Eye (tissue), 1 donor: ENCODE results near the gene FRMD8.
"Not testable (repeated sequence)": the region's sequence is repeated elsewhere in the genome, so short reads cannot be mapped to it uniquely, and the experiment has no call there.

Source experiments
- DNase-seq: peaks from one replicate; pipeline ENCODE4 v3.0.0-alpha.2; 2015

The FRMD8 gene

DNA sequence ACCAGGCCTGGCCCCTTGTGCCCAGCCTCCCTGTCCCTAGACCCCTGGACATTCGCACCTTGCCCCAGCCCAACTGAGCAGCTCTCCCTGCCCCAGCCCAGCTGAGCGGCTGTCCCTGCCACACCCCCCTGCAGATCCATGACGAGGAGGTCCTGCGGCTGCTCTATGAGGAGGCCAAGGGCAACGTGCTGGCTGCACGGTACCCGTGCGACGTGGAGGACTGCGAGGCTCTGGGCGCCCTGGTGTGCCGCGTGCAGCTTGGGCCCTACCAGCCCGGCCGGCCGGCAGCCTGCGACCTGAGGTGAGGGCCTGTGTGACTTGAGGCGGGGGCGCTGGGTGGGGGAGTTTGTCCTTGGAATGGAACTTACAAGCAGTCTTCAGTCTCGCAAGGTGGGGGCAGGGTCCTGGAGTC lies 7.7 kb downstream of the FRMD8 start:
- DNase-seq, result no peak

DNA sequence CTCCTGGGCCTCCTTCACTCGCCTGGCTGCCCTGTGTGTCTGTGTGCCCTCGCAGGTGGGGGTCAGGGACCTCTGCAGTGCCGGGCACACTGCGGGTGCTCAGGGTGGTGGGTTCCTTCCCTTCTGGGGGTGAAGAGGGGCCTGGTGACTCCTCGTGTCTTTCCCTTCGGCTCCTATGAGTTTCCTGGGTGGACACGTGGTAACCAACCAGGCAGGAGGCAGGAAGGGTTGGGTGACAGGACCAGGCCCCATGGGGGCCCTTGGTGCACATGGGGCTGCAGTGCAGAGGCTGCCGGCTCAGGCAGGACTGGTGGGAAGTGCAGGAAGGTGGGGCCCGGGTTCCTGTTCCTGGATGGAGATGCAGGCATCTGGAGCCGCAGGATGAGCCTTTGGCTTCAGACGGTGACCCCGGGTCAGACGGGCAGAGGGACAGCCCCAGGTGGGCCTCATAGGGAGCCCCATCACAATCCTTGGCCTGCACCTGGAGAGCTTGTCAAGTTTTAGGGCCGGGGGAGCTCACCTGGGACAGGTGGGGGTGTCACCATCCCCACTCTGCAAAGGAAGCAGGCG lies 9.6 kb downstream of the FRMD8 start:
- DNase-seq, result no peak

DNA sequence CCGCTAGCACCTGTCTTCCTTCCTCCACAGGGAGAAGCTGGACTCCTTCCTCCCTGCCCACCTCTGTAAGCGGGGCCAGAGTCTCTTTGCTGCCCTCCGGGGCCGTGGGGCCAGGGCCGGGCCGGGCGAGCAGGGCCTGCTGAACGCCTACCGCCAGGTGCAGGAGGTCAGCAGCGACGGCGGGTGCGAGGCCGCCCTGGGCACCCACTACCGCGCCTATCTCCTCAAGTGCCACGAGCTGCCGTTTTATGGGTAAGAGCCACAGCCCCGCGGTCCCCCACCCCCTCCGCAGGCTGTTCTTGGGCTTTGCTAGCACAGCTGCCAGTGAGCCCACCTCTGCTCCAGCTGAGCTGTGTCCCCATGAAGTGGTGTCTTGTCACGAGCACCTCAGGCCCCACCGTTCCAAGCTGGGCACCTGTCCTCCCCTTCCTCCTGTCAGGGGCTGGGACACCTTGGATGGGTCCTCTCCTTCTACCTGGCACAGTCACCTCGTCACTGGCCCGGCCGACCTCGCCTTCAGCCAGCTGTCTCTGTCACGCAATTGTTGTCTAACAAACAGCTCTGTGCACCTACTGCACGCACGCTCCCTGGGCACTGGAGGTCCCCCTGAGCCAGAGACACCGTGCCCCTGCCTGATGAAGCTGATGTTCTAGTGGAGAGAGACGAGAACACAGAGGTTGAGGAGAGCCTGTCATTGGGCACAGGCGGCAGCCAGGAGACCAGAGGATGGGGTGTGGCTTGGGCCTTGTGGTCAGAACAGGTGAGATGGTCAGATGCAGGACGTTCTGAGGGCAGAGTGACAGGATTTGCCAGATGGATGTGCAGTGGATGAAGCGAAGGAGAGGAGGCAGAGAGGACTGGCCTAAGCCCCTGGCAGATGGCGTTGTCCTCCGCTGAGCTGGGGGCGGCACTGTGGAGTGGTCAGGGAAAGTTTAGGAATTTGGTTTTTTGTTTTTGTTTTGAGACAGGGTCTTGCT lies 10.6 kb downstream of the FRMD8 start:
- DNase-seq, result no peak

DNA sequence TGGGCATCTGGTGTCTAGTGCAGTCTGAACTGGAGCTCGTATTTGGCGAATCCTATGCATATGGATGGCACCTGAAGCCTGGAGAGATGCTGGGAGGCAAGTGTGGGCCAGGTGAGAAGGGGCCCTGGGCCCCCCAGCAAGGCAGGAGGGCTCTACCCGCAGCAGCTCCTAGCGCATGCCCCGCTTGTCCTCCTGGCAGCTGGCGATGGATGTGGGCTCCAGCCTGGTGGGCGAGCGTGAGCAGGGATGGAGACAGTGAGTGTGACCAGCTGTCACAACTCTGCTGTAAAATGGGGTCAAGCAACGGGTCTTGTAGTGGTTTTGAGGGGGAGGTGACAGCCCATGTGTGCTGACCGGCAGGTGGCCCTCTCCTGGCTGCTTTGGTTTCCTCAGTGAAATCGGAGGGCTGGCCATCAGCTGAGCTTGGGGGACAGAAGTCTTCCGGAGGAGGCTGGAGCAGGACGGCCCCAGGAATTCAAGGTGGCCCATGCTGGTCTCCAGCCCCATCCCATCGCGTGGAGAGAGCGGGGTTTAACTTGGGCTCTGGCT lies 12.0 kb downstream of the FRMD8 start:
- peak; percentile 58 for DNase-seq

DNA sequence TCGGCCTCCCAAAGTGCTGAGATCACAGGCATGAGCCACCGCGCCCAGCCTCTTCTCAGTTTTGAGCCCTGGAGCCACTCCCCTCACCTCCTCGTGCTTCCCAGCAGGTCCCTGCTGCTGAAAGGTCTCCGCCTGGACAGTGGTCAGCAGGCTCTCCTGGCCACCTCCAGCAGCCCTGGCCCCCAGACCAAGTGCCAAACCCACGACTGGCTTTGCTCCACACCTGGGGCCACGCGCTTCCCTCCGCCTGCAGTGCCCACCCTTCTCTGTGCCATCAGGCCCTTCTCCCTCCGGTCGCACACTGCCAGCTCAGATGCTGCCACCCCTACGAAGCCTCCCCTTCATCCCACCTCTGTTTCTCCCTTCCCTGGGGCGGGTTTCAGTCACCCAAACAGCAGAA lies 12.8 kb downstream of the FRMD8 start:
- DNase-seq, result no peak

DNA sequence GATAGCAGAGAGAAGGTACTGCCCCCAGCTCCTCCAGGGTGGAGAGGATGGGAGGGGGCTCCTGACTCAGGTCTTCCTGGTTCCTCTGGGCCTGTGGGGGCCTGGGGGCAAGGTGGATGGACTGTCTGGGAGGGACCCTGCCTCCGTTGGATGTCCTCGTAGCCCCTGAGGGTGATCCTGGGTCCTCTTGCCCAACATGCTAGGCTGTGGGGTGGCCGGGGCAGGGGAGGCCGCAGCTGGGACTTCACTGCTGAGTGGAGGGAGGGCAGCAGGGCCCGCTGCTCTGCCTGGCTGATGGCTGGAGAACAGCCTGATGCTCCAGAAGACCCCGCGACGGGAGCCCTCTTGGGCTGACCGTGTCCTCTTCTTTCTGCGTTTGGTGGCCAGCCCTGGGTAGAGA lies 13.4 kb downstream of the FRMD8 start:
- no peak for DNase-seq

DNA sequence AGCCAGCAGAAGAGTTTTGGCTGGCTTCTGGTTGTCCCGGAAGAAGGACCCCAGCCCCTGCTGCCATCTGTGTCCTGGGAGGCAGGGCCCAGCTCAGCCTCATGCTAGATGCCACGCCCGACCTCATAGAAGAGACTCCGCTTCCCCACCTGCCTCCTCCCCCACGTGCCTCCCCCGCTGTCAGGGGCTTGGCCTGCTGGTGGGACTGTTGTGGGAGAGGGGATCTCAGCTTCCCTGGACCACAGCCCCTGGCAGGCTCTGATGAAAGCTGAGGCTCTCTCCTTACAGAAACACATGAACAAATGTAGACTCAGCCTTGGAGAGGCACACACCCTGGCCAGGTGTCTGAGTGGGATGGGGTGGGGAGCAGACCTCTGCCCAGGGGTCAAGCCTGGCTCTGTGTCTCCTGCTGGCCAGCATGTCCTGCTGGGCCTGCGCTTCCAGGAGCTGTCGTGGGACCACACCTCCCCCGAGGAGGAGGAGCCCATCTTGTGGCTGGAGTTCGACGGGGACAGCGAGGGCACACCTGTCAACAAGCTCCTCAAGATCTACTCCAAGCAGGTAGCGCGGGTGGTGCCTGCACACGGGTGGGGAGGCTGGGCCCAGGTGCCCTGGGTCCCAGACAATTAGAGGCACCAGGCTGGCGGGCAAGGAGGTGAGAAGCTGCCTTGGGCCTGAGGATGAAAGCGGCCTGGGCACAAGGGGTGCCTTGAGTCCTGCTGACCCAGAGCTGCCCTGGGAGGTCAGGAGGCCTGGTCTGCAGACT lies 14.1 kb downstream of the FRMD8 start:
- DNase-seq, result no peak

DNA sequence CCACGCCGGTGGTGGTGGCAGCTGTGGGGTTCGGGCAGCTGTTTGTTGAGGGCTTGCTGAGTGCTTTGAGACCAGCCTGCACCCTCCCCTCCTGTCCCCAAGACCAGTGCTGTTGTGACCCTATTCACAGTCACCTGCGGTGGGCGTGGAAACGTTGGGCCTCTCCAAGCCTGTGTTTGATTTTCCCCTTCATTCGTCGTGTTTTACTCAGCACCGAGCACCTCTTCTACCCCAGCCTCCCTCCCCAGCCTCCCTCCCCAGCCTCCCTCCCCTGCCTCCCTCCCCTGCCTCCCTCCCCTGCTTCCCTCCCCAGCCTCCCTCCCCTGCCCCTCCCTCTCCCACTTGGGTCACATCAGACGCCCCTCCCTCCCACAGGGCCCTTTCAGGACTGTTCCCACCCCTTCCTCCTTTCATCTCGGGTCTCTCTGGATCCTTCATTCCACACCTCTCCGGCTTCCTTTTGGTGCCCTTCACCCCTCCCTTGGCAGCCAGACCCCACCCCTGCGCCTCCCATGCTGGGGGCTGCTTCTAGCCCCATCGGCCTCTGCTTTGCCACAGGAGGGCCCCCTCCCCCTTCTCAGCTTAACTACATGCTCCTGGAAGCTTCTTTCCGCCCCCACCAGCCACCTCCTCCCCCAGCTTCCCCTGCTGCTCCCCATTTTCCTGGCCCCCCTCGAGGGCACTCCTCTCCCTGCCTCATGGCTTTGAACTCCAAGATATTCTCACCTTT lies 14.8 kb downstream of the FRMD8 start:
- DNase-seq, result no peak

DNA sequence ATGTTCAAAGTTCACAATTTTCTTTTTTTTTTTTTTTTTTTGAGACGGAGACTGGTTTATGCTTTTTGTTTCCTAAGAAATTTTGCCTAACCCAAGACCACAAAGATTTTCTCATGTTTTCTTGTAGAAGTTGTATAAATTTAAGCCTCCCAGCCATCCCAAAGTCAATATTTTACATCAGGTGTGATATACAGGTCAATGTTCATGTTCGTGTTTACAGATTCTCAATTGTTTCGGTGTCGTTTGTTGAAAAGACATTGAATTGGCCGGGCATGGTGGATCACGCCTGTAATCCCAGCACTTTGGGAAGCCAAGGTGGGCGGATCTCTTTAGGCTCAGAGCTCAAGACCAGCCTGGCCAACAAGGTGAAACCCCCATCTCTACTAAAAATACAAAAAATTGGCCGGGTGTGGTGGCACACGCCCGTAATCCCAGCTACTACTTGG lies 15.4 kb downstream of the FRMD8 start:
- no peak for DNase-seq

DNA sequence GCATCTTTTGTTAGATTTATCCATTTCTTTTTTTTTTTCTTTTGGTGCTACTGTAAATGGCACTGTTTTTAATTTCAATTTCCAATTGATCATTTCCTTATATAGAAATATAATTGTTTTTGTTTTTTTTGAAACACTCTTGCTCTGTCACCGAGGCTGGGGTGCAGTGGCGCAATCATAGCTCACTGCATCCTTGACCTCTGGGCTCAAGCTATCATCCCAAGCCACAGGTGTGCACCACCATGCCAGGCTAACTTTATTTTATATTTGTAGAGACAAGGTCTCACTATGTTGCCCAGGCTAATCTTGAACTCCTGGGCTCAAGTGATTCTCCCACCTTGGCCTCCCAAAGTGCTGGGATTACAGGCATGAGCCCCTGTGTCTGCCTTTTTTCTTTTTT lies 16.4 kb downstream of the FRMD8 start:
- no peak for DNase-seq

DNA sequence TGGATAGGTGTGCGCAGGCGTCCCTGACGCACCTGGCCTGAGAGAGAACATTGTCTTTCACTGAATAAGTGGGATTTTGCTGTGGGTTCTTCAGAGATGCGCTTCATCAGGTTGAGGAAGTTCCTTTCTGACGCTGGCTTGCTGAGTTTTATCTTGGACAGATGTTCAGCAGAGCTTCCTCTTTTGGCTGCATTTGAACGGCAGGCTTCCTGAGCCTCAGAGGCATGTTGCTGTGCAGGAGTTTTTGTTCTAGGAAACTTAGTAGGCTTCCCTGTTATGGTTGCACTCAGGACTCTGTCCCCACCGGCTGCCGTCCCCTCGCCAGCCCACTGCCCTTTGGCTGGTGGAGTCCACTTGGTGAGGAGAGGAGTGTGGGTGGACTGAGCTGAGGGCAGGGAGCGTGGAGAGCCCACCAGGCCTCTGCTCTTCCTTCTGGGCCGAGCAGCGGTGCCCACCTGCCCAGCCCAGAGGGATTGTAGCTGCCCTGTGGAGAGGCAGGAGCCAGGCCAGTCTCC lies 17.2 kb downstream of the FRMD8 start:
- DNase-seq, result no peak

DNA sequence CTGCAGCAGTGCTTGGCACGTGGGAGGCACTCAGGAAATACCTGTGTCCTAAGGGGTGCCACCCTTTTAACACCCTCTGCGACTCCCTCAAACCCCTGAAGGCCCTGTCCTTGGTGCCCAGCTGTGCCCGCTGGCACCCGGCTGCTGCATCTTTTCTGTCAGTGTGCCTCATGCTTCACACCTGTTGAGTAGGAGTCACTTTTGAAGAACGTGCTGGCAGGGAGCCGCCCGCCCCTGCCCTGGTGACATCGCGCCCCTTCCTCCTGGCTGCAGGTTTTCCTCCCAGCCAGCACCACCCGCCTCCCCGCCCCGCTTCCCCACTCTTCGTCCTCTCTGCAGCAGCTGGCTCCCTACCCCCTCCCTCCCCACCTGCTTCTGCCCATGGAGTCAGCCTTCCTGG lies 17.8 kb downstream of the FRMD8 start:
- no peak for DNase-seq

DNA sequence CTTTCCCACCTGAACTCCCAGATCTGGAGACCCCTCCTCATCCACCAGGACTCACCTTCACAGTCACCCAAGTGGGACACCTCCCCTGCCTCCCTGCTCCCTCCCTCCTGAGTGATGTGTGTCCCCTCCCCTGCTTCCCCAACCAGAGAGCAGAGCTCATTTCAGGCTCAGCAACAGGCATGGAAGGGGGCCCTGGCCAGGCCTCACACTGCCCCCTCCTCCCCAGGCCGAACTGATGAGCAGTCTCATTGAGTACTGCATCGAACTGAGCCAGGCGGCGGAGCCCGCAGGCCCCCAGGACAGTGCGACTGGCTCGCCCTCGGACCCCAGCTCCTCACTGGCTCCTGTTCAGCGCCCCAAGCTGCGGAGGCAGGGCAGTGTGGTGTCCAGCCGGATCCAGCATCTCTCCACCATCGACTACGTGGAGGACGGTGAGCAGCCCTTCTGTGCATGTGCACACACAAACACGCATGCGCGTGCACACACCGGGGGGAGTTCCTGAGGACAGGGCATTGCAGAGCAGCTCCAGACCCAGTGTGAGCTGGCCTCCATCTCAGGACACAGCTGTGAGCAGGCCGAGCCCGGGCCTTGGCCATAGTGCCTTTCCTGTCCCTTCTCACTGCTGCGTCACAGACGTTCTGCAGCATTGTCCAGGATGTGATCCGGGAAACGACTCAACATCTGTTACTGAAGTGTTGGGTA lies 18.4 kb downstream of the FRMD8 start:
- no peak for DNase-seq

DNA sequence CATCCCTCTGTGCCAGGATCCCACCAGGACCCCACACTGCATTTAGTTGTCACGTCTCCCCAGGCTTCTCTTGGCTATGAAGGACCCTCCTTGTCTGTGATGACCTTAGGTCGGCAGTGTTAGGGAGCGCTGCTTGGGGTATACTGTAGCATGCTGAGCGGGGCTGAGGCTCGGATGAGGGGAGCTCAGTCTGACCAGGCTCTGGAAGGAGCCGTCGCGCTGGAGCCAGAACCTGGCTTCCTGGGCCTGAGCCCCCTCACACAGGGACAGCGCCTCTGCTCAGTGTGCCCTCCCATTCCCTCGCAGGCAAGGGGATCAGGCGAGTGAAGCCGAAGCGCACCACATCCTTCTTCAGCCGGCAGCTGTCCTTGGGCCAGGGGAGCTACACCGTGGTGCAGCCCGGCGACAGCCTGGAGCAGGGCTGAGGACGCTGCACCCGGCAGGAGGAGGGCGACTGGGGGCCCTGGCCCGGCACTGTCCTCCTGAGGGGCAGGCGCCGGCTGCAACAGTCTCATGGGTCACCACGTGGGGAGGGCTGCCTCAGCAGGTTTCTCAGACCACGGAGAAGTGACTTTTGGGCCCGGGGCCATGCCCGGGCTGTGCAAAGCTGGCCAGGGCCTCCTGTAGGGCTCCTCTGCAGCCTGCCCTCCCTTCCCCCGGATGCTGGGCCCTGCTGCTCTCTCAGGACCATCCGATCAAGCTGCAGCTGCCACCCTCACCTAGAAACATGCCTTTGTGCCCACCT lies 24.7 kb downstream of the FRMD8 start:
- DNase-seq, result no peak

DNA sequence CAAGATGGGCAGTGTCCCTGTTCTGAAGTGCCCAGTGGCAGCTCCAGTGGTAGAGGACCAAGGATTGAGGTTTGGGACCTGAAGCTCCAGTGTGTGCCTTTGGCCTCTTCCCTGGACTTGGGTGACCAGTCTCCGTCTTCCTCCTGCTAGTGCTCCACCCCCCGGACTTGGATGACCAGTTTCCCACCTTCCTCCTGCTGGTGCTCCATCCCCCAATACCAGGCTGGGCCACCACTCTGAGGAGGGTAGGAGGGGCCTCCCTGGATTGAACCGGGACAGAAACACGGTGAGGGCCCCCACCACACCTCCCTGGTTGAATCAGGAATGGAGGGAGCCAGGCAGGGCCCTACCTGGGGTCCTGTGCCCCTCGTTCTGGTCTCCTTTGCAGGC lies 25.2 kb downstream of the FRMD8 start:
- DNase-seq, result no peak

DNA sequence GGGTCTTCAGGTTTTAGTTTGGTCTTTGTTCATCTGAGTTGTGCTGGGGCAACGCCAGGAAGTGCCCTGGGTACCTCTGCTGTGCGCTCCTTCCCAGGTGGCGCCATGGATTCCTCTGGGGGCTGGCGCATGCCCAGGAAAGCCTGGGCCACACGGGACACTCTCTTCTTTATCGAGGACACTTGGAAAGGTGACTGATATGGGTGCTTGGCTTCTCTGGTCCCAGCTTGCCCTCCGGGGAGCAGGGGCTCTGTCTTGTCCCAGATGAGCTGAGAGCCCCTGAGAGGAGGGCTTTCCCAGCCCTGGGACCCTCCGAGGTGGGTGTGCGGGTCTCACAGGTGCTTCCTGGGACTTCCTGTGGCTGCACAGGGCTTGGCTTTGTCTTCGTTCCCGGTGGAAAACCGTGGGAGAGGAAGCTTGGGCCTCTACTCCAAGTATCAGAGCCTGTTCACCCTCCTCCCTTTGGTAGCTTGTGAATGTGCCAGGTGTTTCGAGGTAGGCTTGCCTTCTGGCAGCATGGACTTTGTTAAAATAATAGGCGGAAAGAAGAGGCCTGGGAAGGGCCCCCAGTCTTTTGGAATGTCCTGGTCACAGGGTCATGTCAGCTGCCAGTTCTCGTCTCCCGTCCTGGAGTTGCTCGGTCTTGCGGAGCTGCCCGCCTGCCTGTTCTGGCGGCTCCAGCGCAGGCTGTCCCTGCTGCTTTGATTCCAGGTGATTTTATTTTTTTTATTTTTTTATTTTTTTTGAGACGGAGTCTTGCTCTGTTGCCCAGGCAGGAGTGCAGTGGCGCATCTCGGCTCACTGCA lies 26.0 kb downstream of the FRMD8 start:
- DNase-seq, result no peak

DNA sequence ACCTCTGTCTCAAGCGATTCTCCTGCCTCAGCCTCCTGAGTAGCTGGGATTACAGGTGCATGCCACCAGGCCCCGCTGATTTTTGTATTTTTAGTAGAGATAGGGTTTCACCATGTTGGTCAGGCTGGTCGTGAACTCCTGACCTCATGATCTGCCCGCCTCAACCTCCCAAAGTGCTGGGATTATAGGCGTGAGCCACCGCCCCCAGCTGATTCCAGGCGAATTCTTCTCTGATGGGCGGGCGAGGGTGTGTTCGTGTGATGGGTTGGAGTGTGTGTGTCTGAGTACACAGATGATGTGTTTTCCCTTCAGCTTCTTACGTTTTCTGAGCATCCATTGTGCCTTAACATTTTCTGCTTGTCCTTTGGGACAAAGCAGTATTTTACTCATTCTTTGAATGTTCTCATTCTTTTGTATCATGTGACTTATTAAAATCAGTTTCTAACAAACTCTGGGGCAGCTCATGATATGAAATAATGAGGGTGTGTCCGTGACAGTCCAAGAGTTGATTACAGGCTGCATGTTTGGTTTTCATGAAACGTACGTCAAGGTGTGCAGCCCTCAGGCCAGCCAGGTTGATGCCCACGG lies 26.7 kb downstream of the FRMD8 start:
- not testable (repeated sequence) for DNase-seq

DNA sequence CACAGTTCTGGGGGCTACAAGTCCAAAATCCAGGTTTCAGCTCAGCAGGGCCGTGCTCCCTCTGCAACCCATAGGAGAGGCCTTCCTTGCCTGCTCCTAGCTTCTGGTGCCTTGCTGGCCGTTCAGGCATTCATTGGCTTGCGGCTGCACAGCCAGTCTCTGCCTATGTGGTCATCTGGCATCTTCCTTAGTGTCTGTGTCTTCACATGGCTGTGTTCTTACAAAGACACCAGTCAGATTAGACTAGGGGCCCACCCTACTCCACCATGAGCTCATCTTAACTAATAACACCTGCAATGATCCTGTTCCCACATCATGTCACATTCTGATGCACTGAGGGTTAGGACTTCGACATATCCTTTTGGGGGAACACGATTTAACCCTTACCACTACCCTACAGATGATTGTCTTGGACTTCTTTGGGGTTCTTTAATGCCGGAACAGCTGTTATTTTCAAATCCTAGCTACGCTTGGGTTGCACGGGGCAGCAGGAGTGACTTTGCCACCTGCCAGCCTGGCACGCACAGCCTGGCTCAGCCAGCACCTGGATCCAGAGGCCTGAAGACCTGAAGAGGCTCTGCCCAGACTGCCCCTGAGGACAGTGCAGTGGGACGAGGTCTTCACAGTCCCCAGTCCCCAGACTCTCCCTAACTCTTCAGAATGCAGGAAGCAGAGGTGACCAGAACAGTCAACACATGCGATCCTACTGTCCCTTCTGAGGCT lies 28.5 kb downstream of the FRMD8 start:
- no peak for DNase-seq
